HepG2 (cell line): Measurements from ENCODE around the gene PIGW. TPM values are rescaled to one million over a fixed set of nuclear protein-coding genes. Genes with fewer than 3 reads are reported as not detected.

ENCODE experiments used
- ATAC-seq: fragments of 200-7000 bp; cut with Tn5 transposase; 3 replicates; pipeline ENCODE4 v1.9.1; 2020; ENCODE audit warnings: mild to moderate bottlenecking, moderate library complexity
- BruUV-seq: library from RNA; stranded (reverse); fragments of 400-500 nt; replicated peaks from 2 replicates; lab custom pipeline; 2021; lab: Mats Ljungman, UMichigan
- CTCF ChIA-PET: fragments of 300-600 bp; formaldehyde crosslinking; extraction: SDS; loops from one replicate; lab custom pipeline; 2021; ENCODE audit warnings: low total read pairs, inconsistent platforms, low intra/inter-chr PET ratio; lab: Yijun Ruan, JAX
- POLR2A ChIA-PET: fragments of 350-600 bp; sonication (Branson Sonifier 250); formaldehyde crosslinking; loops from one replicate; lab custom pipeline; 2020; ENCODE audit warnings: antibody characterized with exemption, inconsistent platforms; lab: Yijun Ruan, JAX
- DNase-seq: peaks from one replicate; pipeline ENCODE4 v3.0.0-alpha.2; 2015; ENCODE audit warnings: low spot score
- FAIRE-seq: peaks from 3 replicates; lab custom pipeline; 2011; peaks lifted over from hg19 to GRCh38; lab: Jason Lieb, UNC
- H2AFZ ChIP-seq: one replicate; pipeline ENCODE4 v1.6.1; 2011; ENCODE audit warnings: low read length, inconsistent platforms
- H3K27ac ChIP-seq: fragments of 300-600 bp; 3 replicates; pipeline ENCODE4 v1.8.0; 2011; ENCODE audit warnings: mixed run types, mild to moderate bottlenecking, mixed read lengths, low read length, inconsistent platforms; ENCODE audit not compliant: insufficient read depth; ENCODE audit errors: extremely low read length
- H3K27me3 ChIP-seq, 2 experiments: fragments of 200-600 bp in 1 of 2; 2 replicates in 1 of 2; 3 replicates in 1 of 2; pipeline versions ENCODE4 v1.6.0 to v1.8.0; 2011; ENCODE audit warnings: low read length in 2 of 2, mild to moderate bottlenecking in 2 of 2, moderate library complexity in 2 of 2, inconsistent platforms in 1 of 2; ENCODE audit not compliant: insufficient read depth in 2 of 2, control insufficient read depth in 1 of 2
- H3K36me3 ChIP-seq, 2 experiments: fragments of 200-600 bp in 1 of 2; replicated peaks in 1 of 2; 2 replicates in 1 of 2; 3 replicates in 1 of 2; pipeline versions ENCODE4 v1.5.1 to v1.8.0; 2011; ENCODE audit warnings: low read length in 2 of 2, inconsistent platforms in 1 of 2; ENCODE audit not compliant: insufficient read depth in 2 of 2, control insufficient read depth in 1 of 2
- H3K4me1 ChIP-seq: 2 replicates; pipeline ENCODE4 v1.5.1; 2012; ENCODE audit warnings: low read length, inconsistent platforms; ENCODE audit not compliant: insufficient read depth
- H3K4me2 ChIP-seq: 2 replicates; pipeline ENCODE4 v1.6.0; 2011; ENCODE audit warnings: low read depth, low read length, inconsistent platforms
- H3K4me3 ChIP-seq, 3 experiments: fragments of 200-600 bp in 1 of 3; sonication (generic), shearing (Covaris generic) in 1 of 3; replicated peaks in 1 of 3; 2 replicates each; pipeline ENCODE4 v1.5.1; 2011 to 2016; ENCODE audit warnings: low read length in 3 of 3, inconsistent platforms in 2 of 3, low read depth in 2 of 3, mild to moderate bottlenecking in 2 of 3, control low read depth in 1 of 3, mixed read lengths in 1 of 3; ENCODE audit not compliant: insufficient read depth in 1 of 3
- H3K79me2 ChIP-seq: one replicate; pipeline ENCODE4 v1.6.1; 2011; ENCODE audit warnings: low read length, inconsistent platforms; ENCODE audit not compliant: insufficient read depth
- H3K9ac ChIP-seq: 2 replicates; pipeline ENCODE4 v1.6.0; 2011; ENCODE audit warnings: mild to moderate bottlenecking, low read depth, low read length, inconsistent platforms; ENCODE audit not compliant: insufficient read depth
- H3K9me3 ChIP-seq: 2 replicates; pipeline ENCODE4 v1.5.1; 2012; ENCODE audit warnings: mild to moderate bottlenecking, low read length
- H4K20me1 ChIP-seq: 2 replicates; pipeline ENCODE4 v1.6.0; 2011; ENCODE audit warnings: inconsistent platforms, mild to moderate bottlenecking, low read length, moderate library complexity; ENCODE audit not compliant: insufficient read depth
- CEBPB ChIP-seq: IDR thresholded peaks from 2 replicates; pipeline ENCODE4 v1.6.1; 2011; ENCODE audit warnings: low read depth, low read length, improper control_type of control experiment, borderline replicate concordance
- FOXA1 ChIP-seq, 2 experiments: fragments of 450-650 bp in 1 of 2; sonication (generic) in 1 of 2; formaldehyde crosslinking in 1 of 2; IDR thresholded peaks; 2 replicates each; pipeline versions ENCODE4 v1.4.0 to v1.6.1; 2016 to 2020; ENCODE audit warnings: missing genetic modification reagents in 1 of 2
- JUN ChIP-seq: sonication (generic); formaldehyde crosslinking; IDR thresholded peaks from 2 replicates; pipeline ENCODE4 v1.4.0; 2020; ENCODE audit warnings: mild to moderate bottlenecking, missing genetic modification reagents
- ZBTB38 ChIP-seq: sonication (generic); formaldehyde crosslinking; IDR thresholded peaks from 2 replicates; pipeline ENCODE4 v1.5.1; 2020; ENCODE audit warnings: mild to moderate bottlenecking, missing genetic modification reagents
- WGBS: methylation state at CpG from one replicate; pipeline ENCODE4 v1.1.6; 2017; ENCODE audit warnings: low lambda C conversion rate; 5-methylcytosine and 5-hydroxymethylcytosine counted together
- in situ Hi-C: cut with HindIII; loops from 2 replicates; pipeline ENCODE4 v1.10.0; 2017; ENCODE audit warnings: low pct_unique_long_range_greater_than_20kb; ENCODE audit not compliant: extremely low pct_ligation_motif_present
- intact Hi-C: fragments of 100-400 bp; cut with micrococcal nuclease; formaldehyde crosslinking; loops from one replicate; pipeline ENCODE4 v1.10.0; 2022; ENCODE audit not compliant: unreplicated experiment
- polyA plus RNA-seq, 8 experiments: library from polyadenylated mRNA; depleted of rRNA in 3 of 8; stranded (reverse) in 7 of 8; unstranded in 1 of 8; fragments of >200 nt; fragmentation: Illumina TruSeq in 4 of 8; extraction: Trizol in 4 of 8; gene quantifications; 2 replicates each; pipeline versions ENCODE4 v1.2.1 to v1.2.3, GENCODE V29; 2011 to 2016; ENCODE audit warnings: low read depth in 4 of 8, missing spikeins in 1 of 8, mixed read lengths in 1 of 8; ENCODE audit not compliant: insufficient read depth in 1 of 8
- total RNA-seq, 5 experiments: library from RNA; depleted of rRNA; stranded (reverse); fragments of >200 nt; fragmentation: Illumina TruSeq; extraction: Trizol; gene quantifications; 2 replicates each; pipeline ENCODE4 v1.2.3, GENCODE V29; 2016; ENCODE audit warnings: low read depth in 1 of 5
- TF ChIP-seq, protein P1 (sequence below): sonication (generic); formaldehyde crosslinking; IDR thresholded peaks from 2 replicates; pipeline ENCODE4 v1.8.0; 2022; ENCODE audit warnings: missing genetic modification reagents, mild to moderate bottlenecking, borderline replicate concordance

Gene PIGW
- total and polyA plus RNA-seq, 2 of the 13 experiments (the other 11 are each of a cell fraction or from before 2014, with no cell fraction given): 9.0 to 24.0 TPM

DNA sequence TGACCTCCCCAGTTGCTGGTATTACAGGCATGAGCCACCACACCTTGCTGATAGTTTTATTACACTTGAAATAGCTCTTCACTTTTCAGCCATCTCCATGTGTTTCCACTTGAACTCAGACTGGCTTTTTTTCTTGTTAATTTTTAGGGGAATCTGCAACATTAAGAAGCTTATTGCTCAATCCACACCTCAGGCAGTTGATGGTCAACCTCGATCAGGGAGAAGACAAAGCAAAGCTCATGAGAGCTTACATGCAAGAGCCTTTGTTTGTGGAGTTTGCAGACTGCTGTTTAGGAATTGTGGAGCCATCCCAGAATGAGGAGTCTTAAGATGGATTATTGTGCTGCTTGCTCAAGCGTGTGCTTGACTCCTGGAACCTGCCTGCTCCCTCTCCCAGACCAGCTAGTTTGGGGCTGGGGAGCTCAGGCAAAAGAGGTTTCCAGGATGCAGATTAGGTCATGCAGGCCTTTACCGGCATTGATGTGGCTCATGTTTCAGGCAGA lies 39.7 kb upstream of the PIGW start:
- Histone ChIP-seq H3K4me3 (no peak overlapping the region), H3K36me3 (peaks cover 26 to 73% of the 10 kb centered on the region in 2 experiments), H2AFZ (no peak overlapping the region), H3K79me2 (peaks cover 17% of the 10 kb centered on the region), H3K4me2 (no peak overlapping the region), H3K27ac (no peak overlapping the region), H3K9ac (no peak overlapping the region), H3K27me3 (no peaks in the 10 kb centered on the region), H3K4me1 (no peaks in the 10 kb centered on the region), H3K9me3 (no peaks in the 10 kb centered on the region), H4K20me1 (no peaks in the 10 kb centered on the region)
- ATAC-seq: no peak
- no peak for FAIRE-seq
- ChIA-PET CTCF (no interaction called here), POLR2A (interaction anchor here (1.3 to 1.8 kb wide), 2 partner anchors 9 to 39 kb away, joined by 4 to 7 read pairs; partner anchors contain the start of genes MYO19, PIGW and ZNHIT3)
- intact Hi-C loops (no loop called here), in situ Hi-C loops (loop anchor here (25.0 kb wide), 1 partner anchor 533 kb away; no protein-coding TSS in a partner anchor)
- no peak for DNase-seq
- no TSS peak for BruUV-seq
- WGBS: 77% methylated on average over 2 of the region's 3 CpGs
- TF ChIP-seq ZBTB38 (no peak), CEBPB (0 out of 2 replicates have a peak, but pooled peaks have one; percentile 22), JUN (CRISPR knock-in tag) (no peak), FOXA1 (IDR thresholded peaks at IDR 0.05) (no peak), FOXA1 (CRISPR knock-in tag; IDR thresholded peaks at IDR 0.05) (no peak)
- TF ChIP-seq, protein P1, sequence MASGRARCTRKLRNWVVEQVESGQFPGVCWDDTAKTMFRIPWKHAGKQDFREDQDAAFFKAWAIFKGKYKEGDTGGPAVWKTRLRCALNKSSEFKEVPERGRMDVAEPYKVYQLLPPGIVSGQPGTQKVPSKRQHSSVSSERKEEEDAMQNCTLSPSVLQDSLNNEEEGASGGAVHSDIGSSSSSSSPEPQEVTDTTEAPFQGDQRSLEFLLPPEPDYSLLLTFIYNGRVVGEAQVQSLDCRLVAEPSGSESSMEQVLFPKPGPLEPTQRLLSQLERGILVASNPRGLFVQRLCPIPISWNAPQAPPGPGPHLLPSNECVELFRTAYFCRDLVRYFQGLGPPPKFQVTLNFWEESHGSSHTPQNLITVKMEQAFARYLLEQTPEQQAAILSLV (CRISPR knock-in tag): no peak
